Transverse colon (tissue), 4 donors: Measurements from ENCODE around the gene HOXA13.
A peak's percentile ranks its signal among the peaks of the same experiment; 100 is the strongest.

Experiments
- CTCF ChIP-seq, 5 experiments: fragments of 200-600 bp in 3 of 5; fragments of 450-650 bp in 2 of 5; sonication (generic) in 3 of 5; IDR thresholded peaks; 1 replicate in 2 of 5; 2 replicates in 3 of 5; pipeline ENCODE4 v1.5.1; 2016 to 2017; ENCODE audit warnings: antibody characterized with exemption in 5 of 5, inconsistent platforms in 3 of 5, mild to moderate bottlenecking in 2 of 5, moderate library complexity in 1 of 5
- EP300 ChIP-seq: sonication (generic); formaldehyde crosslinking; IDR thresholded peaks from one replicate; pipeline ENCODE4 v1.6.1; 2017; ENCODE audit warnings: antibody characterized with exemption, low read depth
- POLR2A ChIP-seq: fragments of 450-650 bp; IDR thresholded peaks from one replicate; pipeline ENCODE4 v1.6.1; 2016; ENCODE audit warnings: antibody characterized with exemption, mild to moderate bottlenecking, moderate library complexity
- POLR2AphosphoS5 ChIP-seq, 3 donors: sonication (generic); formaldehyde crosslinking; IDR thresholded peaks; one replicate each; pipeline ENCODE4 v1.6.1; 2016; ENCODE audit warnings: antibody characterized with exemption in 3 of 3

GRCh38 chr7:27161214-27161720, 38.6 kb downstream of the HOXA13 start:
- TF ChIP-seq CTCF (IDR thresholded peaks at IDR 0.05) (peak in 2 of 5 experiments; percentile 13 to 22), POLR2AphosphoS5 (IDR thresholded peaks at IDR 0.05) (no peak), POLR2A (no peak), EP300 (no peak)
